HL-60 (cell line): ENCODE data around the gene MINDY3.
"Not testable (repeated sequence)": the region's sequence is repeated elsewhere in the genome, so short reads cannot be mapped to it uniquely, and the experiment has no call there.

Experiments
- DNase-seq, 2 experiments: peaks; one replicate each; pipeline ENCODE4 v3.0.0-alpha.2; 2010 to 2020; ENCODE audit warnings: low read depth in 1 of 2, low spot score in 1 of 2
- H3K27ac ChIP-seq: fragments of 250-450 bp; sonication (Bioruptor Pico); replicated peaks from 2 replicates; pipeline ENCODE4 v1.5.1; 2020; ENCODE audit warnings: mild to moderate bottlenecking, moderate library complexity
- H3K27me3 ChIP-seq: fragments of 250-450 bp; sonication (Bioruptor Pico); 2 replicates; pipeline ENCODE4 v1.5.1; 2021; ENCODE audit warnings: mild to moderate bottlenecking, moderate library complexity; ENCODE audit not compliant: insufficient read depth, poor library complexity, severe bottlenecking
- H3K4me3 ChIP-seq: replicated peaks from 2 replicates; pipeline ENCODE4 v1.5.1; 2011; ENCODE audit warnings: mild to moderate bottlenecking, control low read depth, low read length; ENCODE audit not compliant: insufficient read depth
- CTCF ChIP-seq: IDR thresholded peaks from one replicate; pipeline ENCODE4 v1.5.1; 2011; ENCODE audit warnings: low read length, control low read depth, inconsistent platforms; ENCODE audit not compliant: insufficient read depth
- GABPA ChIP-seq: IDR thresholded peaks from 2 replicates; pipeline ENCODE4 v1.6.1; 2012; ENCODE audit warnings: low read depth
- POLR2AphosphoS5 ChIP-seq: IDR thresholded peaks from 2 replicates; pipeline ENCODE4 v1.6.1; 2012; ENCODE audit warnings: low read depth
- REST ChIP-seq: IDR thresholded peaks from 2 replicates; pipeline ENCODE4 v1.6.1; 2012; ENCODE audit warnings: low read depth; ENCODE audit not compliant: insufficient replicate concordance
- SPI1 ChIP-seq: IDR thresholded peaks from 2 replicates; pipeline ENCODE4 v1.6.1; 2012; ENCODE audit warnings: low read depth, mild to moderate bottlenecking, borderline replicate concordance

The MINDY3 gene

GRCh38 chr10:15879663-15880062 lies 19.4 kb upstream of the MINDY3 start:
- H3K27ac ChIP-seq: no peak overlapping the region
- DNase-seq: no peak

GRCh38 chr10:15879058-15879457 lies 18.8 kb upstream of the MINDY3 start:
- no peak for TF ChIP-seq CTCF
- TF ChIP-seq GABPA: no peak
- TF ChIP-seq SPI1: no peak
- no peak overlapping the region for H3K4me3 ChIP-seq
- no peaks in the 10 kb centered on the region for H3K27me3 ChIP-seq
- no peak overlapping the region for H3K27ac ChIP-seq
- DNase-seq: no peak

More at GRCh38 chr10:15879663-15880062, 19.4 kb upstream of the MINDY3 start:
- no peaks in the 10 kb centered on the region for H3K27me3 ChIP-seq
- H3K4me3 ChIP-seq: no peak overlapping the region
- TF ChIP-seq CTCF: no peak
- no peak for TF ChIP-seq POLR2AphosphoS5
- TF ChIP-seq REST: no peak
- TF ChIP-seq SPI1: no peak
- no peak for TF ChIP-seq GABPA

- Histone ChIP-seq H3K4me3 (no peak overlapping the region), H3K27ac (no peak overlapping the region), H3K27me3 (no peaks in the 10 kb centered on the region)
- TF ChIP-seq POLR2AphosphoS5: no peak
- TF ChIP-seq CTCF: no peak
- TF ChIP-seq REST: no peak
- TF ChIP-seq GABPA: no peak
- TF ChIP-seq SPI1: no peak
- DNase-seq: no peak
Observed at GRCh38 chr10:15877836-15878576, 17.7 kb upstream of the MINDY3 start.

- DNase-seq, H3K4me3 ChIP-seq, H3K27me3 ChIP-seq, H3K27ac ChIP-seq: not testable (repeated sequence)
Observed at GRCh38 chr10:15876274-15876673, 16.0 kb upstream of the MINDY3 start.

- not testable (repeated sequence) for H3K27me3 ChIP-seq, H3K27ac ChIP-seq, DNase-seq, H3K4me3 ChIP-seq
Observed at GRCh38 chr10:15872645-15873044, 12.3 kb upstream of the MINDY3 start.
